GM19468 (cell line): Measurements from ENCODE around the gene ZNF511.

Source experiments
- ATAC-seq: cut with Tn5 transposase; IDR thresholded peaks from one replicate; pipeline ENCODE4 v1.9.1; 2021; ENCODE audit warnings: mild to moderate bottlenecking, moderate library complexity, moderate number of reproducible peaks; ENCODE audit not compliant: unreplicated experiment; ENCODE audit errors: extremely low read depth

ZNF511 gene

DNA sequence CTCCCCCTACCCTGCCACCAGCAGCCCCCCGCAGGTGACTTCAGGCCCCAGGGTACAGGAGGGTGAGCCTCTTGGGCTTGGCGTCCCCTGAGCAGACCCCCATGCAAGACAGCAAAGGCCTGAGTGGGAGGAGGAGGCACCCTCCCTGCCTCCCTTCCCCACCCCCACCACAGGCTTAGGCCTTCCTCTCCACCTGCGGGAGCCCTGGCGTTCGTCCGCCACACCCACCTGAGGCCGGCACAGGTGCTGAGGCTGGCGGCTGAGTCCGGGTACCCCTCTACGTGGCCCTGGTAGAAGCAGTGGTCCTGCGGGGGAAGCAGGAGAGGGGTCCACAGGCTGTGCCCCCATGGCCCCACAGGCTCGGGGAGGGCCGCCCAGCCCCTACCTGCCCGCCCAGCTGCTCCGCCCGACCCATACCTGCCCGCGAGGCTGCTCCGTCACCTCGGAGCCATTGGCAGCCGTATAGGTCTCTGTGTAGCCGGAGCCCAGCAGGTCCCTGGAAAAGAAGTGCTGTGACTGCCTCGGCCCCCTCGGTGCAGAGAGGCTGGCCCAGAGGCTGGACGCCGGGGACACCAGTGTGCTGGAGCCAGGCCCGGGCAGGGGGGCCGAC is 35.1 kb upstream of the ZNF511 start:
- ATAC-seq: no peak

DNA sequence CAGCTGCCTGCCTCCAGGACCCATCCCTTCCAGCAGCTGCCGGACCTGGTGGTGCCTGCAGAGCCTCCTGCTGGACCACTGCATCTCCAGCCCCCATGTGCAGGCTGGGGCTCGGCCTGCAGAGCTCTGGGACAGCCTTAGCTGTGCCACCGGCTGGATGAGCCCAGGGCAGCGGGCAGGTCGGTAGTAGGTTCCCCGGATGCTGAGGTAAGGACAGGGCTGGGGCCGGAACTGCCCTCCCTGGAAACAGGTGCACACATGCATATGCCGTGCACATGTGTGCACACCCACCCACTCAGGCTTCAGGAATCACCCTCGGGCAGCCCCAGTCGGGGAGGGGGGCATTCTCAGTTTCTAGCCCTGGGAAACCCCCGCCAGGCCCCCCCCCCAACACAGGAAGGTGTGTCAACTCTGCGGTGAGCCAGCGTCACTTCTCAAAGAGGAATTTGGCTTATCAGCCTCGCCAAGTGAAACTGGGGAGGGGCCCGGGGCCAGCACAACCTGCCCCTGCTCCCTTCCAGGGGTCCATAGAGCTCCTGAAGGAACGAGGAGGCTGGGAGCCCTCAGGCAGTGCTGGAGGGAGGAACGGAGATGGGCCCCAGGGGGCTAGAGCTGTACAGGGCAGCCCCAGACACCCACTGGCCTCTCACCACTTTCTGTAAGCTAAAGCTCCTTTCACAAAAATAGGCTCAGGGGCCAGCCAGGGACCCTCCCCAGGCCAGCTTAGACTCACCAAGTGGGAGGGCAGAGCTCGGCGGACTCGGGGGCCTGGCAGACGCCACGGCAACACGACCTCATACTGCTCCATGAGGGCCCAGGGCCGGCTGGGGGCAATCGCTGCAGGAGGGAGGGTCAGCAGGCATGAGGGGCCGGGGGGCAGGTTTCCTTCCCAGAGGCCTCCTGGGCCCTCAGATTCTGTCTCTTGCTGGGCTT is 33.7 kb upstream of the ZNF511 start:
- peak; percentile 47 for ATAC-seq

DNA sequence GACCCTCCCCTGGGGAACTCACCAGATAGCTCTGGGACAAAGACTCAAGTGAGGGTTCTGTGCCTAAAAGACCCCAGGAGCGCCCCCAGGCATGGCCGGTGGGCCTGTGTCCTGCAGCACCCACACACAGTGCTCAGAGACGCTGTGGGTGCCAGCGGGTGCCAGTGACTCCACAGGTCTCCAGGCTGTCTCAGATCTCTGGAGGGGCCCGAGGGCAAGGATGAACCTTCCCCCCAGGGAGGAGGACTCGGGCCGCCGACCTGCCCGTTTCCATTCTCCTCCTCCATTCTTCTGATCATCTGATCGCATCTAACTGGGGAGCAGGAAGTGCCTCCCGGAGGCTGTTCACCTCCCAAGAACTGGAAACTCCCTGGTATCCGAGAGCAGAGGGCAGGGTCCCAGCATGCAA is 33.0 kb upstream of the ZNF511 start:
- no peak for ATAC-seq

DNA sequence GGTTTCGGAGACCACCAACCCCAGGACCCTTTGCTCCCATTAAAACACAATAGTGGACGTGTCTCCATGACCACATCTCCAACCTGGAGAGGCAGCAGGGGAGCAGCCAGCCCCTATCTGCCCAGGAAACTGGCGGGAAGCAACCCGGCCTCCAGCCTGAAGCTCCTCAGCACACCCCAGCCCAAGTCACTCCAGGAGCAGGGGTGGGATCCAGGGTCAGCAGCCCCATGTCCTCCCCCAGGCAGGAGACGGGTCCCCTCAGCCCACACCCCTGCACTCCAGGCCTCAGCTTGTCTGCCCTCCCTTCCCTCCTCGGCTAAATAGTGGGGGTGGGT is 32.6 kb upstream of the ZNF511 start:
- no peak for ATAC-seq

DNA sequence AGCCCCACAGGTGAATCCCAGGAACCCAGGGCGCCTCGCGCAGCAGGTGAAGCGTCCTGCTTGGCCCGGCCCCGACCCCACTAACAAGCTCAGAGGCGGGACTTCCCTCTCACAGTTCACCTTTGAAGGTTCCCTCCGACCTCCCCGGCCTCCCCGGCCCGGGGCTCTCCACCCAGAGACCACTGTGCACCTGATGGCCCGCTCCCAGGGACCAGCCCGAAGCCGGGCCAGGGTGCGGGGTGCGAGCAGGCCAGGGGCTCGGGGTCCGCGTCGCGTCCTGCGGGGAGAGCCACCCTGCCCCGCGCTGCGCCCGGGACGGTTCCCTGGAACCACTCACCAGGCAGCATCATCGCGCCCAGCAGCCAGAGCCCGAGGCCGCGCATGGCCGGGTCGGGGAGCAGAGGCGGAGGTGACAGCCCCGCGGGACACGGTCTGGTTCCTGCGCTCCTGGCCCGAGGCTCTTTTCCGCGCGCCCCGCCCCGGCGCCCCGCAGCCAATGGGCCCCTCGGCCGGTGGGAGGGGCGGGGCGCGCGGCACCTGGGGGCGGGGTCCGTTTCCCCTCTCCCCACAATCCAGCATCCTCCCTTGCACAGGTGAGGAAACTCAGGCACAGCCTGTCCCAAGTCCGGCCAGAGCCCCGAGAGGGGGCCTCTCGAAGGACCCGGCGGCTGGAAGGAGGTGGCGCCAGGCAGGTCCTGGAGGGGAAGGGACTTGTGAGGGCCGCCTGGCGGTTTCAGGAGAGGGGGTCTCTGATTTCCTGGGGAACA is 32.1 kb upstream of the ZNF511 start, which contains the start of gene ADAM8:
TSS of gene ADAM8 (minus strand) at position 434 of the 767 bp plus-strand sequence. CDS start at position 383, 51 bp downstream.
- no peak for ATAC-seq

DNA sequence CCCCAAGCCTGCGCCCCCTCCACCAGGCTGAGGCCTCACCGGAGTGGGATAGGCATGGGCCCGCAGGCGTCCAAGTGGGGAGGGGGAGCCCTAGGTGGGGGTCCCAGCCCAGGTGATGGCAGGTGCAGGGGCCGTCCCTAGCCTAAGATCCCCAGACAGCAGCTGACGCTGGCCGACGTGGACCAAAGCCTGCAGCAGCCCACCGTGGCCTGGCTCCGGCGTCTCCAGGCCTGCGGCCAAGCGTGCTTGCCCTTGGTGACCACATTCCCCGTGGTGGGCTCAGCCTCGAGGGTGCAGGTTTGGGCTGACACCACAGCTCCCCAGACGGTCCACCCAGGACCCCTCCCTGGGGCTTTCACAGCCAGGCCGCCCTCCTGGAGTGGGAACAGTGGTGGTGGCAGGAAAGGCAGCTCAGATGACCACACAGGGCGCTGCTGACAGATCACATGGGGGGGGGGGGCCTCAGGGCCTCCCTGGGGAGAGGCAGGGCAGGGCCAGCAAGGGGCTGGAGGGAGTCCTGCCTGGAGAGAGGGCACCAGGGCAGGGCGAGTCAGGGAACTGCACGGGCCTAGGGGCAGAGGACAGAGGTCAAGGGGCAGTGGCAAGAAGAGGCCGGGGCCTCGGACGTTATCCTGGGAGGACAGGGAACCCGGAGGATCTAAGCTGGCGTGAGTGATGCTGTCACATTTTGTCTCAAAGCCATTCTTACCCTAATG is 31.3 kb upstream of the ZNF511 start:
- ATAC-seq: no peak

DNA sequence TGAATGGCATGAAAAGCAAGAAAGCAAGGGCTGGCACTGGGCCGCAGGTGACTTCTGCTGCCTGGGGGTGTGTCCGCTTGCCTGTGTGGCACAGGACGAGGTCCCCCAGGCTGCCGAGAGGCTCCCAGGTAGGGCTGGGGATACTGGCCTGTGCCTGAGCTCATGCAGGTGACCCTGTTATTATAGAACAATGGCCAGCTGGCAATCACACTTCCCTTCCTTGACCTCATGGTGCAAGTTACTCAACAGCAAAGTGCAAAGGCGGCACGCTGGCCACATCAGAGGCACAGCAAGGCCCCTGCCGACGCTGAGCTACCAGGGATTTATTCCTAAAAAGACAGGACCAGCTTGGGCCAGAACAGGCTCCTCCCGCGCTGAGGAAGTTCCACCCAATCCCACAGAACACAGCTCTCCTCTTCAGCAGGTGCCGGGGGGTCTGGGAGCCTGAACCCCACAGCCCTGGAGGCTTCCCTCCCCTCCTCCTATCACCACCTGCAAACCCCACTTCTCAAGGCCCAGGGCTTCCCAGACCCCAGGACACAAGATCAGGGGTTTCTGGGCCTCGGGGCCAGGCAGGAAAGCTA is 30.6 kb upstream of the ZNF511 start:
- no peak for ATAC-seq

DNA sequence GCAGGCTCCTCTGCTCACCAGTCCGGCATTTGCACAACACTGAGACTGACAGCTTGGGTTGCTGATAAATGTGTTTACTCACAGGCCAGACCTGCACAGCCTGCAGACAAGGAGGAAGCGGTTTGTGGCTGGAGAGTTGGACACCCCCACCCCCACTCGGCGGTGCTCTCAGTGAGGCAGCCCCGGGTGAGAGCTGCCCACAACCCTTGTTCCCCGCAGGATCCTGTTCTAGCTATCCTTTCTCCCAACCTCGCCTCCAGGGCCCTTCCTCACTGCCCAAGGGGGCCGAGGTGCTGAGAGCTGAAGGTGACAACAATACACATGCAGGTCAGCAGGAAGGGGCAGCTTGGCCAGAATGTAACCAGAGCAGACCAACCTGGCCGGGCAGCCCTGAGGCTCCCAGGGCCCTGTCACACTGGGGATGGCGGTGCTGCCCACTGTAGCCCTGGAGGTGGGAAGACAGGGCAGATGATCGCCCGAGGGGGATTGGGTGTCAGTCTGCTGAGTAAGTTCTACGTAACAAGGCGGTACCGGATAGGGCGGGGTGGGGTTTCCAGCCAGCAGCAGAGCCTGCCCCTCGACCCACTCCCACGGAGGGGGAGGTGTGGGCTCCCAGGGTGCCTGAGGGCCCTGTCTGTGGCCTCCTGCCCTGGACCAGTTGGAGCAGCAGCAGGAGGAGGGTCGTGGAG is 30.0 kb upstream of the ZNF511 start:
- ATAC-seq: no peak

DNA sequence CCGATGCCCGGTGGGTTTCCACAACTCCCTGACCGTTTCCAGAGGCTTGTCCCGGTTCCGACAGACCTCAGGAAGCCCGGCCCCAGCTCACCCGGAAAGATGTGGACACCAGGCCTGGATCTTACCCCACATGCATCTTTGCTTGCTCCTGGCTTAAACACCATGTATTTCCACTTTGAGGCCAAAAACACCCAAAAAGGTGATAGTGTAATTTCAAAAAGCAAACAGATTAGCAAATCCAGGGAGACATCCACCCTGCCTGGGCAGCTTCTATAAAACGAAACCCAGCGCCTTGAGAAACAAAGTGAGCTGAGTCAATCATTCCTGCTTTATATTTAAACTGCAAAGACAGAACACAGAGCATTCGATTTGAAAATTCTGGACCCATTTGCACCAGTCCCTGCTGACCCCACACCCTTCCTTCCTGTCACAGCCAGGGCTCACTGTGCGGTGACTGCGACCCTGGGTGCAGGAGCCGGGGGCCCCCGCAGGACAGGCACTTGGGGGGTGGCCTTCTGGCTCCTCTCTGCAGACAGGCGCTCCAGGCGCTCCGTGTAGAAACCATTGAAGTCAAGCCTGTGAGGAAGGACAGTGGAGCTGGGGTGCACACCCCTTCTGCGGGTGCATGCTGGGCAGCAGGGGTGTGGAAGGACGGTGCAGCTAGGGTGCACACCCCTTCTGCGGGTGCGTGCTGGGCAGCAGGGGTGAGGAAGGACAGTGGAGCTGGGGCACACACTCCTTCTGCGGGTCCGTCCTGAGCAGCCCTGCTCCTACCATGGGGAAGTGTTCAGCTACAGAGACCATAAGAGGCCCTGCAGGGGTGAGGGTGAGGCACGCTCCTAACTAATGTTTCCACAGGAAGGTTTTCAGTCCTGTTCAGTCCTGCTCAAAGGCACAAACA is 29.1 kb upstream of the ZNF511 start:
- ATAC-seq: no peak

DNA sequence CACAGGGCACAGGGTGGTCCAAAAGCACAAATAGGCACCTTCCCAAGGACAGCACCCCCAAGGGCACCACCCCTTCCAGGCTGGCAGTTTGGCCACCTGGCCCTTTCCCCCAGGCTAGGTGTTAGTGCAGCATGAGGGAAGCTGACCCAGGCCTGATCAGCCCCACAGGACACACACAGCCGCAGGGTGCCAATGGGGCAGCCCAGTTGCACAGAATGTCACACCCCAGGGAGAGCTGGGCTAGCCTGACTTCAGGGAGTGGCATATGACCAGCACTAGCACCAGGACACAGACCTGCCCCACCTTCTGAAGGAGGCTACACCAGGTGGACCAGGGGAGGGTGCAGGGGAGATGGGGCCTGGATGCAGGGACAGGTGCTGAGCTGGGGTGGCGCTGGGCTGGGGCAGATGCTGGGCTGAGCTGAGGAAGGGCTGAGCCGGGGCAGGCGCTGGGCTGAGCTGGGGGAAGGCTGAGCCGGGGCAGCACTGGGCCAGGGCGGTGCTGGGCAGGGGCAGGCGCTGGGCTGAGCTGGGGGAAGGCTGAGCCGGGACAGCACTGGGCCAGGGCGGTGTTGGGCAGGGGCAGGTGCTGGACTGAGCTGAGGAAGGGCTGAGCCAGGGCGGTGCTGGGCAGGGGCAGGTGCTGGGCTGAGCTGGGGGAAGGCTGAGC is 28.2 kb upstream of the ZNF511 start:
- ATAC-seq: no peak

DNA sequence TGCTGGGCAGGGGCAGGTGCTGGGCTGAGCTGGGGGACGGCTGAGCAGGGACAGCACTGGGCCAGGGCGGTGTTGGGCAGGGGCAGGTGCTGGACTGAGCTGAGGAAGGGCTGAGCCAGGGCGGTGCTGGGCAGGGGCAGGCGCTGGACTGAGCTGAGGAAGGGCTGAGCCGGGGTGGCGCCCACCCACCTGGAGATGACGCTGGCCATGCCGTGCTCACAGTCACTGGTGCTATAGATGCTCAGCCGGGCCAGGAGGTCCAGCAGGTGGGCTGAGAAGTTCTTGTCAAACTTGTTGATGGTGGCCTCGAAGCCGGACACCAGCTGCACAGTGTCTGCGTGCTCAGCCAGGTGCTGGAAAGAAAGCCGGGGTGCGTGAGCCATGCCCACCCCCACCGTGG is 27.6 kb upstream of the ZNF511 start:
- no peak for ATAC-seq

DNA sequence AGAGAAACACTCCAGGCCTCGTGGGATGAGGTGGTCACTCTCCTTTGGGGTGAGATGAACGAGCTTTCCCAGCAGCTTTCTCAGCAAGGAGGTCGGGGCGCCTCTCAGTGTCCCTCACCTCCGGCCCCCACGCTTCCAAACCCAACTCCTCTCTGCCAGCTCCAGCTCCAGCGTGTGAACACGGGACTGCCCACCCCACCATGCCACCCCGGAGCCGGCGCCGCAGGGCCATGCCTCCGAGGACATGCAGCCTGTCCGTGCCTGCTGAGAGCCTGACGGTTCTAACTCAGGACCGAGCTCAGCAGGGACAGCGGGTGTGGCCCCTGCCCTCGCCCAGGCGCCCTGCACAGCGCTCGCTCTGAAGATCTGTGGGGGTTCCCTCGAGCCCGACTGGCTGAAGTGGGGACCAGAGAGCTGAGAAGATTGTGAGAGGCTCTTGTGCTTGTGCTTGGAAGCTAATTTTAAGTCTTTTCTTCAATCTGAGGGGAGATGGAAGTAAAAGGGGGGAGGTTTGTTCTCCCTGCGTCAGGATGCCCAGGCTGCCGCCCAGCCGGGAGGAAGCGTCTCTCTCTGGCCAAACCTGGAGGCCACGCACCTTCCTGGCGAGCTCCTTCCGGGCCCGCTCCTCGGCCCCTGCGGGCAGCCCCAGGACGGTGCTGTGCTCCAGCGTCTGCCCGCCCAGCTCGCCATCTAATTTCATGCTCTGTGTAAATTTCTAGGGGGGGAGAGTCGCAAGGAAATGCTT is 26.9 kb upstream of the ZNF511 start:
- ATAC-seq: no peak

DNA sequence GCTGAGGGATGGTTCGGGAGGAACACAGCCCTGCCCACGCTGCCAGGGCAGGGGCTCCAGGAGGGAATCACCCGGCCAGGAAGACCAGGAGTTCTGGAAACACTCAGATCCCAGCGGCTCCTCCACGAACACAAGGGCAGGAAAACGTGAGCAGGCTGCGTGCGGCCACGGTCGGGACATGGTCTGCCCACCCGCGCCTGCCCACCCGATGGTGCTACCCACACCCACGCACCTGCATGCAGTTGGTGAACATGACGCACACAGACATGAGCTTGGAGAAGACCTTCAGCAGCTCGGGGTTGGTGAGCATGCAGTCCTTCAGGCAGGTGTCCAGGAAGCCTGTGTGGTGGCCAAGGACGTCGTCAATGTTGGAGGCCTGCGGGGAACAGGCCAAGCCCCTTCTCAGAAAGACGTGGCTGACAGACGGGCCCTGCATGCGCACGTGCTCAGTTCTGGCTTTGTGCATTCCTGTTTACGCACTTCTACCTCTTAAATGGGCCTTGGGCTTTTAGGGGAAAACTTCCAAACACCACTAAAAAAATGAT is 25.8 kb upstream of the ZNF511 start:
- no peak for ATAC-seq

DNA sequence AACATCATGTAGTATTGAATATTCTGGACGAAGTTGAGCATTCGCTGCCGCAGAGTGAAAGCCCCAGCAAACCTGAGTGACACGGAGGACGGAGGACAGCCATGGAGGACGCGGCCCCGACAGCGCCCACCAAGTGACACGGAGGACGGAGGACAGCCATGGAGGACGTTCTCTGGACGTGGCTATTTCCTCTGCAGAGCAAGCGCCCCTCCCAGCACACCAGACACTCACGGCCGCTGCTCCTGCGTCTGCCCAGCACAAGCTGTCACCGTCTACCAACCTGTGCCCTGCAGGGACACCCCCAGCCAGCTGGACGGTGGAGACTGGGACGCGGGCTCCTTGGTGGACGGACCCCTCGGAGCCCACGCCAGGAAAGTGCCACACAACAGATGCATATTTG is 24.8 kb upstream of the ZNF511 start:
- ATAC-seq: no peak

DNA sequence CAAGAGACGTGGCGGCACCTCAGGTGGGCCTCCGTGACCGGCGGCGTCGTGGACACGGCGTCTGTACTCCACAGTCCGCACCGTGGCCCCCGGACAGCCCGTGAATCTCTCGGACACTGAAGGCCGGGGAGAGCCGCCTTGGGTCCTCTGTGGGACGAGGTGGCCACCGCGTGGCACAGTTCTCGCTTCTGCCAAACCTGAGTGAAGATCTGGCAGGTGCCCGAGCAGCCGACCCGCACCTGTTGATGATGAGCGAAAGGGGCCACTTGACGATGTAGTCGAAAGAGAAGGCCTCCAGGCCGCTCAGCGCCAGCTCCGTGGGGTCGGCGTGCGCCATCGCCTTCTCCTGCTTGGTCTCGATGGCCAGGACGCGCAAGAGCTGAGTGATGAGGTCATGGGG is 23.5 kb upstream of the ZNF511 start:
- no peak for ATAC-seq

DNA sequence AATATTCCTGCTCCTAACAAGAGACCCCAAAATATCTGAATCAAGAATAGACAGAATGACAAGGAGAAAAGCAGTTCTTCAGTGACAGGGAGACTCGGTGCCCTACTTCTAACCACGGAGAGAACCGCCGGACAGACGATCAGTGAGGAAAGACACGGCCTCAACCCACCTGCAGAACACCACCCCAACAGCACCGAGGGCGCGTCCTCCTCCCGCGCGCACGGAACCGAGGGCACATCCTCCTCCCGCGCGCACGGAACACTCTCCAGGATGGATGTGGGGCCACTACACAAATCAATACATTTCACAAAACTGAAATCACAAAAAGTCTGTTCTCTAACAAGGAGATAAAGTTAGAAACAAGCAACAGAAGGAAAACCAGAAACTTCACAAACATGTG is 22.3 kb upstream of the ZNF511 start:
- no peak for ATAC-seq
